ENCODE data around the gene PIGW. TPM values are rescaled to one million over a fixed set of nuclear protein-coding genes. Genes with fewer than 3 reads are reported as not detected.

Gene PIGW
- total and polyA plus RNA-seq, 4 donors, result 6.2 to 15.4 (median 10.6) TPM

GRCh38 chr17:36535669-36536081, 888 bp downstream of the PIGW start:
- WGBS, 2 donors, result 10% methylated on average over 15 of the region's 15 CpGs

GRCh38 chr17:36540696-36541095, 5.9 kb downstream of the PIGW start:
- Histone ChIP-seq H3K4me1 (ENCODE audit: control insufficient read depth in 5 of 5, insufficient read depth in 5 of 5, low read length in 5 of 5) (peaks cover 0 to 8% (median 3%) of the 10 kb centered on the region in 5 donors), H3K27me3 (ENCODE audit: control insufficient read depth in 3 of 3, insufficient read depth in 3 of 3, low read length in 2 of 3) (no peaks in the 10 kb centered on the region), H3K36me3 (ENCODE audit: control insufficient read depth in 4 of 4, insufficient read depth in 4 of 4, low read length in 4 of 4) (peaks cover 0 to 5% (median 3%) of the 10 kb centered on the region in 4 donors), H3K27ac (ENCODE audit: low read depth in 1 of 2, low read length in 1 of 2) (no peak overlapping the region), H3K9ac (ENCODE audit: insufficient read depth in 1 of 2, low read length in 2 of 2) (no peak overlapping the region), H3K9me3 (ENCODE audit: control insufficient read depth in 4 of 4, insufficient read depth in 3 of 4, low read length in 3 of 4) (no peaks in the 10 kb centered on the region), H3K4me3 (no peak overlapping the region)
- no peak for ATAC-seq (ENCODE audit: insufficient read depth, low FRiP score)
- 96 to 99% methylated on average over 3 of the region's 3 CpGs for WGBS, 2 donors
- no peak for TF ChIP-seq CTCF (IDR thresholded peaks at IDR 0.05; ENCODE audit: control extremely low read depth, extremely low read depth)
- no peak for DNase-seq

More at GRCh38 chr17:36535669-36536081, 888 bp downstream of the PIGW start:
- DNase-seq, result no peak
- Histone ChIP-seq H3K9me3 (ENCODE audit: control insufficient read depth in 4 of 4, insufficient read depth in 3 of 4, low read length in 3 of 4) (no peaks in the 10 kb centered on the region), H3K4me3 (peak overlapping the region; percentile 60), H3K27ac (ENCODE audit: low read depth in 1 of 2, low read length in 1 of 2) (peak overlapping the region; percentile 92 to 98), H3K36me3 (ENCODE audit: control insufficient read depth in 4 of 4, insufficient read depth in 4 of 4, low read length in 4 of 4) (peaks cover 4 to 10% (median 9%) of the 10 kb centered on the region in 4 donors), H3K27me3 (ENCODE audit: control insufficient read depth in 3 of 3, insufficient read depth in 3 of 3, low read length in 2 of 3) (no peaks in the 10 kb centered on the region), H3K4me1 (ENCODE audit: control insufficient read depth in 5 of 5, insufficient read depth in 5 of 5, low read length in 5 of 5) (peaks cover 0 to 10% (median 3%) of the 10 kb centered on the region in 5 donors), H3K9ac (ENCODE audit: insufficient read depth in 1 of 2, low read length in 2 of 2) (no peak overlapping the region)
- no peak for TF ChIP-seq CTCF (IDR thresholded peaks at IDR 0.05; ENCODE audit: control extremely low read depth, extremely low read depth)
- peak; percentile 5 for ATAC-seq (ENCODE audit: insufficient read depth, low FRiP score)

- H3K27me3 ChIP-seq (ENCODE audit: control insufficient read depth in 3 of 3, insufficient read depth in 3 of 3, low read length in 2 of 3), result no peaks in the 10 kb centered on the region
- no peak for TF ChIP-seq CTCF (IDR thresholded peaks at IDR 0.05; ENCODE audit: control extremely low read depth, extremely low read depth)
- DNase-seq, result no peak
- no peaks in the 10 kb centered on the region for H3K9me3 ChIP-seq (ENCODE audit: control insufficient read depth in 4 of 4, insufficient read depth in 3 of 4, low read length in 3 of 4)
- peaks cover 0 to 4% (median 1%) of the 10 kb centered on the region in 4 donors for H3K36me3 ChIP-seq (ENCODE audit: control insufficient read depth in 4 of 4, insufficient read depth in 4 of 4, low read length in 4 of 4)
- H3K4me1 ChIP-seq (ENCODE audit: control insufficient read depth in 5 of 5, insufficient read depth in 5 of 5, low read length in 5 of 5), result peaks cover 0 to 27% (median 3%) of the 10 kb centered on the region in 5 donors
- no peak overlapping the region for H3K27ac ChIP-seq (ENCODE audit: low read depth in 1 of 2, low read length in 1 of 2)
- WGBS, 2 donors, result 96 to 97% methylated on average over 15 of the region's 15 CpGs
- no peak overlapping the region for H3K4me3 ChIP-seq
- ATAC-seq (ENCODE audit: insufficient read depth, low FRiP score), result no peak
- H3K9ac ChIP-seq (ENCODE audit: insufficient read depth in 1 of 2, low read length in 2 of 2), result no peak overlapping the region
These were observed 8.0 kb downstream of the PIGW start for GRCh38 chr17:36542755-36543154.

- Histone ChIP-seq H3K4me1 (ENCODE audit: control insufficient read depth in 5 of 5, insufficient read depth in 5 of 5, low read length in 5 of 5) (peaks cover 0 to 30% (median 3%) of the 10 kb centered on the region in 5 donors), H3K36me3 (ENCODE audit: control insufficient read depth in 4 of 4, insufficient read depth in 4 of 4, low read length in 4 of 4) (peaks cover 0 to 4% (median 1%) of the 10 kb centered on the region in 4 donors), H3K9ac (ENCODE audit: insufficient read depth in 1 of 2, low read length in 2 of 2) (peak overlapping the region; percentile 97 to 99), H3K9me3 (ENCODE audit: control insufficient read depth in 4 of 4, insufficient read depth in 3 of 4, low read length in 3 of 4) (no peaks in the 10 kb centered on the region), H3K27me3 (ENCODE audit: control insufficient read depth in 3 of 3, insufficient read depth in 3 of 3, low read length in 2 of 3) (no peaks in the 10 kb centered on the region), H3K27ac (ENCODE audit: low read depth in 1 of 2, low read length in 1 of 2) (peak overlapping the region; percentile 99 to 100), H3K4me3 (peak overlapping the region; percentile 96)
- peak in 1 of 3 donors; percentile 65 for DNase-seq
- TF ChIP-seq CTCF (IDR thresholded peaks at IDR 0.05; ENCODE audit: control extremely low read depth, extremely low read depth), result no peak
- ATAC-seq (ENCODE audit: insufficient read depth, low FRiP score), result no peak
- WGBS, 2 donors, result 0% methylated on average over 10 of the region's 10 CpGs
These were observed 9.2 kb downstream of the PIGW start for GRCh38 chr17:36544044-36544306.
